SKM-1 treated with dmso at 0.1 percent for 144 hours (cell line): Measurements from ENCODE around the gene DIS3L2.

Source experiments
- DNase-seq: peaks from one replicate; lab custom pipeline; 2025; ENCODE audit not compliant: unreplicated experiment; lab: John Stamatoyannopoulos, UW

The DIS3L2 gene

DNA sequence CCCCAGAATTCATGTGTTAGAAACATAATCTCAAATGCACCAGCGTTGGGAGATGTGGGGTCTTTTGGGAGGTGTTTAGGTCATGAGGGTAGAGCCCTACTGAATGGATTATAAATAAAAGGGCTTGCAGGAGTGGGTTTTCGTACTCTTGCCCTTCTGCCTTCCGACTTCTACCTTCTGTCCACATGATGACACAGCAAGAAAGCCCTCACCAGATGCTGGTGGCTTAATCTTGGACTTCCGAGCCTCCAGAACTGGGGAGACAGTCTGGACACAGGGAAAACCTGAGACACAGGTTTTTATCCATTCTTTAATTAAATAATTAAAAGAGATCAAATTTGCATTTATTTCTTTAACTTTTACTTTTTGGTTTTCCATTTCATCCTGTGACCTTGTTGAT lies 87.8 kb downstream of the DIS3L2 start:
- DNase-seq: no peak

DNA sequence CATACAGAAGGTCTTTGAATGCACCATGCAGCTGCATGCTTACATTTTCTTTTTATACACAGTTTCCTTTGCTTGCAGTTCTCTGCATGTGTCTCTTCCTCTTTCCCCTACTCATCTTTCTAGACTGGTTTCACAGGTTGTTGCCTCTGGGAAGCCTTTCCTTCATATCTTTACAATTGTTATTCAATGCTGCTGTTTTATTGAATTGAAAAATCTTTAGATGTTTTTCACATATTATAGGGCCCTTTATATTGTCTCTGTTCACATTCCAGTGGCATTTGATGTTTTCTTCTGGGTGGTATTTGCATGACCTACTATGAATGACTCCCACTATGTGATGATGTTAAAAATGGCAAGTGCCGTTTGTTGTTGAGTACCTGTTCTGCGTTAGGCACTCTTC lies 91.1 kb downstream of the DIS3L2 start:
- no peak for DNase-seq

- no peak for DNase-seq
These were observed 92.3 kb downstream of the DIS3L2 start for GRCh38 chr2:232053777-232054176.

DNA sequence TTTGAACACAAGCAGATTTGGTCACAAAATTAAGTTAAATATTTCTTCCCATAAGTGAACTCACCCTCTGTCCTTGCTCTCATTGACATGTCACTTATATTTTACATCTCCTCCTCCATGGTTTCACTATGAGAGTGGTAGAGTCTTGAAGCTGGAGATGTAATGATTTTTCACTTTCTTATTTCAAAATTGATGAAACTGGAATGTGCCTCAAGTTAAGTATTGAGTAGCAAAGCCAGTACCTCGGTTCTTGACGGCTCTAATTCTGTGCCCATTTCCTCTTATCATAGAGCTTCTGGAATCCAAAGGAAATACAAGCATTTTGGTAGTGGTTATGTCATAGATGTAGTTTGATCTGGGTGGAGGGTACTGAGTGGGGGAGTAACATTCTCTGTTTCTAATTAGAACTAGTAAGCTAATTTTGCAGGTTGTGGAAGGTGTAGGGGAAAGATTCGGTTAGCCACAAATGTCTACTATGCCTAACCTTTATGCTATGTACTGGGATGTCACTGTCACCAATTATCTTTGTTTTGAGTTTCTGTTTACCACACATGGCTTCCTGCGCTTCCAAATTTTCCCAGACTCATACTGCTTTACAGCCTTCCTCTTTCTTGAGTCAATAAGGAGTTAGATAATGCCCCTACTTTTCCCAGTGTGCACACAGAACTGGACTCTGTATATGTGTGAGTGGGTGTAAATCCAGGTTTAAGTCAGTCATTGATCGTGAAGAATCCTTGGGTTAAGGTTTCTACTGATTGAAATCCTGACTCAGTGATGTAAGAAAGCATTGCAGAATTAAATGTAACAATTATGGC lies 96.8 kb downstream of the DIS3L2 start:
- DNase-seq: no peak

GRCh38 chr2:232058931-232059330 lies 97.4 kb downstream of the DIS3L2 start:
- DNase-seq: no peak

DNA sequence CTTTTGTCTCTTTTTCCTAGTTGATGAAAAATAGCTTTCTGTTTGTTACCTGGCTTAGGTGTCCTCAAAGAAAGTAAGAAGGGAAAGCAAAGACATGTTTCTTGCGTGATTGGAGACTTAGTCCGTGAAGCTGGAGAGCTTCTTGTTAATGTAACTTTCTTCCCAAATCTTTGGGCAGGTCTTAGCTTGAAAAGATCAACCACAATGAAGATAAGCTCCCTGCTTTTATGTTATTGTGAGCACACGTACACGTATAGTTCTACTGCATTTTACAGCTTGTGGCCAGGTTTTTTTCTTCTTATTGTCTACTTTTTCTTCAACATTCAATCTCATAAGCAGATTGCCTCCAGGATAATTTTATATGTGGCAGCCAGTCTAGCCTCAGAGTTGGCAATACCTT lies 99.8 kb downstream of the DIS3L2 start:
- no peak for DNase-seq

DNA sequence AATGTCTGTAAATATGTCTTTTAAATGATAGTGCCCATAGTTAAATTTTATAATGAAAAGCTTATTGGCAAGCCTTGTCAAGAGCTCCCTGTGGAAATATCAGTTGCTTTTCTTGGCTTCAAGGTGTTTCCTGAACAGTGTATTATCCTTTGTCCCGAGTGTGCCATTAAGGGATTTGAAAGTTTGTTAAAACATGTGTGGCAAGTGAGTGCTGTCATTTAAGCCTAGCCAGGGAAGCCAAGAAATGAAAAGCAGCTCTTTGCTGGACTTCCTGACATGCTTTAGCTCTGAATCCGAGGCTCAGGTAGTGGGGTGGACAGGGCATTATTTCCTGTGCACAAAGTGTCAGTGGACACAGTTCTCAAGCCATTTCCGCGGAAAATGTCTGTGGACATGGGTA lies 111.5 kb downstream of the DIS3L2 start:
- no peak for DNase-seq

- DNase-seq: no peak
These were observed 112.2 kb downstream of the DIS3L2 start for GRCh38 chr2:232073699-232074098.

GRCh38 chr2:232075080-232075479 lies 113.6 kb downstream of the DIS3L2 start:
- no peak for DNase-seq

DNA sequence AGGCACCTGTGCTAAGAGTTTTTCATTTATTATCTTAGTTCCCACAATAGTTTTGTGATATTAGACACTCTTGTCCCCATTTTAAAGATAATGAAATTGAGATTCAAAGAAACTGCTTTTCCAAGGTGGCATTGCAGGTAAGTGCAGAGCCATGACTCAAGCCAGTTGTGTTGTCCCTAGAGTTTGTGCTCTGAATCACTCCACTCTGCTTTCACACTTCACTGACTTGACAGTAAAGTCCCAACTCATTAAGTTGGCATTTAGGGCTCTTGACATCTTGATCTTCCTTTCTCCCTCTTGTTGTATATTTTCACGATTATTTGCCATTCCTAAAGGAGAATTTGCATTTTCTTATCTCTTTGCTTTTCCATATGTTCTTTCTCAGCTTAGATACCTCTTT lies 114.3 kb downstream of the DIS3L2 start:
- no peak for DNase-seq

GRCh38 chr2:232076272-232076671 lies 114.8 kb downstream of the DIS3L2 start:
- no peak for DNase-seq

GRCh38 chr2:232076736-232077135 lies 115.2 kb downstream of the DIS3L2 start:
- no peak for DNase-seq

DNA sequence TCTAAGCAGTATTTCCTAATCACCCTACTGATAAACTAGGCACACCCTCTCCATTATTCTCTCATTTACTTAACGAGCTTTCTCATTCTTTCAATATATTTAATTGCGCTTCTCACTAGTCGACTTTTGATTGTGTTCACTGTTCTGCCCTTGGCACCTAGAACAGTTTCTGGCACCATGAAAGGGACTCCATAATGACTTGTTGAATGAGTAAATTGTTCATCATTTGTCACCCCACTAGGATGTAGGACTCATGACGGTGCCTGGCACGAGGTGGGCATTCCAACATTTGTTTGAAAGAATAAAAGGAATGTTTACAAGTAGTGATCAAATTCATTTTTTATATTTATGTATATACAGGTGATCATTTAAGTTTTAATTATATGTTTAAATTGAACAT lies 123.7 kb downstream of the DIS3L2 start:
- DNase-seq: no peak

- DNase-seq: no peak
These were observed 124.4 kb downstream of the DIS3L2 start for GRCh38 chr2:232085826-232086425.

DNA sequence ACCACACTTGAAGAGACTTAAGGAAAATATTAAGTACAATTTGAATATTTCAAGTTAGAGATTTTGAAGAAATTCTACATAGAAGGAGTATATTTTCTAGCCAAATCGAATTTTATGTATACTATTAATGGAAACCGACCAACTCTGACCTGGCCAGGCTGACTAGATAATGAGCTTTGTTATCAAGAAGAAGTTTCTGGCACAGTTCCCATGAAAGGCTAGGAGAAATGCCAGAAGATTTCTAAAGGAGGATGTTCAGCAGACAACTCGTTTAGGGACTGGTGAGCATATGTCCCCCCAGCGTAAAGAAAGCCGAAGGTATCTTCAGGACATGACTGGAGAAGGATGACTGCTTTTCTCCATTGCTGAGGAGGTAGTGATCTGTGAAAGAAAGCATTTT lies 127.3 kb downstream of the DIS3L2 start:
- no peak for DNase-seq

DNA sequence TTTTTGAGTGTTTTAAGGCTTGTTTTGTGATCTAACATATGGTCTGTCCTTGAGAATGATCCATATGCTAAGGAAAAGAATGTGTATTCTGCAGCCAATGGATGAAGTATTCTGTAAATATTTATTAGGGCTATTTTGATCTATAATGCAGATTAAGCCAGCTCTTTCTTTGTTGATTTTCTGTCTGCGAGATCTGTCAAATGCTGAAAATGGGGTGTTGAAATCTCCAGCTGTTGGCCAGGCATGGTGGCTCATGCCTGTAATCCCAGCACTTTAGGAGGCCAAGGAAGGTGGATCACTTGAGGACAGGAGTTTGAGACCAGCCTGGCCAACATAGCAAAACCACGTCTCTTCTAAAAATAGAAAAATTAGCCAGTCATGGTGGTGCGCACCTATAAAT lies 132.7 kb downstream of the DIS3L2 start:
- DNase-seq: no peak

DNA sequence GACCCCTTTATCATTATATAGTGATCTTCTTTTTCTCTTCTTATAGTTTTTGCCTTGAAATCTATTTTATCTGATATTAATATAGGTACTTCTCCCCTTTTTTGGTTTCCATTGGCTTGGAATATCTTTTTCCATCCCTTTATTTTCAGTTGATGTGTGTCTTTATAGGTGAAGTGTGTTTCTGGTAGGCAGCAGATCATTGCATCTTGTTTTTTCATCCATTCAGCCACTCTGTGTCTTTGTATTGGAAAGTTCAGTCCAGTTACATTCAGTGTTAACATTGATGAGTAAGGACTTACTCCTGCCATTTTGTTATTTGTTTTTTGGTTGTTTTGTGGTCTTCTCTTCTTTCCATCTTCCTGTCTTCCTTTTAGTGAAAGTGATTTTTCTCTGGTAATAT lies 133.4 kb downstream of the DIS3L2 start:
- no peak for DNase-seq

- DNase-seq: no peak
These were observed 135.7 kb downstream of the DIS3L2 start for GRCh38 chr2:232097260-232097659.

DNA sequence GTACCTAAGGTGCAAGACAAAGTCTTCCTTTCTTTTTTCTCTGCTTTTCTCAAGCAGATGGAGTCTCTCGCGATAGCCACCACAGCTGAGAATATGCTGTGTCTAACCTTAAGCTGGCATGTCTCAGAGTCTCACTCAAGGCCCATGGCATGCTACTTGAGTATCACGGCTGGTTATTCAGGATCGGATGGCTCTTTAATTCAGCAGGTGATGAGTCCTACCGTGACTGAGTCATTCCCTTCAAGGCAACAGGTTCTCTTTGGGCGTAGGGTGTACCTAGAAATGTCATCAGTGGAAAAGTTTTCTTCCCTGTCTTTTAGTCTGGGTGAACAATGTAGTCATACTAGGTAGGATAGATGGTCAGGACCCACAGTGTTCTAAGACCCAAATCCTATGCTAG lies 136.2 kb downstream of the DIS3L2 start:
- DNase-seq: no peak

- no peak for DNase-seq
These were observed 140.9 kb downstream of the DIS3L2 start for GRCh38 chr2:232102380-232102779.

DNA sequence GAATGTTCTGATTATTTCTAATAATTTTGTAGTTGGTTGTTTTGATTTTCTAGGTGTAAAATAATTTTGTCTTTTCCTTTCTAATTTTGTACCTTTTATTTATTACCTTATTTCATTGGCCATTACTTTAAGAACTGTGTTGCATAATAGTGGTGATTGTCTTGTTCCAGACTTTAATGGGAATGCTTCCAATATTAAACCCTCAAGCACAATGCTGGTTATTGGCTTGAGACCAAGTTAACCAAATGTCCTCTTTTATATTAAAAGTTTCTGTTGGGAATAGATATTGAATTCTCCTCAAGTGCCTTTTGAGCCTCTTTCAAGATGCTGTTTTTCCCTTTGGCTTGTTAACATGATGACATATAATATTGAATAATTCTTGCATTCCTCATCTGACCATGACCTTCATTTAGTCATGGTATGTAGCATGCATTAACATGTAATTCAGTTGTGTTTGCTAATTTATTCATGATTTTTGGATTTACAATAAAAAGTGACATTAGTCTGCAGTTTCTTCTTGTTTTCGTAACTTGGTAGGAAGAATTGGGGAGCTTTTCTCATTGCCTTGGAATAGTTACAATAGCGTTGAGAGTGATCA lies 141.7 kb downstream of the DIS3L2 start:
- DNase-seq: no peak

DNA sequence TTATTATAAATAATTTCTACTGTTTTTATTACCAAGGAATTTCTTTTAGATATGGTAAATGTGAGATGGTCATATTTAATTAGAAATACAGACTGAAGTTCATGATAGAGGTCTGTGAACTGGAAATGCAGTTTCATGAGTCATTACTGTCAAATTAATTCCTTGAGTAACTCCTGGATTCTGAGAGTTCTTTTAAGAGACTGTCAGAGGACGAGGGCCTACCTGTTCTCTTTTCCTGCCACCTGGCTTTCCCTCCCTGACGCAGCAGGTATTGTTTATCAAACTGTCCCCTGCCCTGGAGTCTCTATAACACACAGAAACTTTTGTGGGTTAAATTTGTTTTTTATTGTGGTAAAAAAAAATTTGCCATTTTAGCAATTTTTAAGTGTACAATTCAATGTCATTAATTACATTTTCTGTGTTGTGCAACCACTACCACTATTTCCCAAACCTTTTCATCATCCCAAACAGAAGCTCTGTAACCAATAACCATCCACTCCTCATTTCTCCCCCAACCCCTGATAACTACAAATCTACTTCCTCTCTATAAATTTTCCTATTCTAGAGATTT lies 142.6 kb downstream of the DIS3L2 start:
- DNase-seq: no peak
